GM23248 (cell line): ENCODE data around the gene CSRNP2.

Source experiments
- EZH2 ChIP-seq: fragments of 200-600 bp; sonication (generic); IDR thresholded peaks from 2 replicates; pipeline ENCODE4 v1.6.1; 2018; ENCODE audit warnings: antibody characterized with exemption, mild to moderate bottlenecking; ENCODE audit not compliant: insufficient read depth, poor library complexity, severe bottlenecking
- EZH2phosphoT487 ChIP-seq: fragments of 200-600 bp; sonication (generic); IDR thresholded peaks from 2 replicates; pipeline ENCODE4 v1.6.1; 2018; ENCODE audit warnings: antibody characterized with exemption, moderate library complexity, mild to moderate bottlenecking, low read depth; ENCODE audit not compliant: insufficient read depth

- TF ChIP-seq EZH2phosphoT487 (no peak), EZH2 (no peak)
Observed at GRCh38 chr12:51018956-51019355, 64.4 kb downstream of the CSRNP2 start.
